Measurements from ENCODE around the gene RFTN1.

RFTN1 gene

DNA sequence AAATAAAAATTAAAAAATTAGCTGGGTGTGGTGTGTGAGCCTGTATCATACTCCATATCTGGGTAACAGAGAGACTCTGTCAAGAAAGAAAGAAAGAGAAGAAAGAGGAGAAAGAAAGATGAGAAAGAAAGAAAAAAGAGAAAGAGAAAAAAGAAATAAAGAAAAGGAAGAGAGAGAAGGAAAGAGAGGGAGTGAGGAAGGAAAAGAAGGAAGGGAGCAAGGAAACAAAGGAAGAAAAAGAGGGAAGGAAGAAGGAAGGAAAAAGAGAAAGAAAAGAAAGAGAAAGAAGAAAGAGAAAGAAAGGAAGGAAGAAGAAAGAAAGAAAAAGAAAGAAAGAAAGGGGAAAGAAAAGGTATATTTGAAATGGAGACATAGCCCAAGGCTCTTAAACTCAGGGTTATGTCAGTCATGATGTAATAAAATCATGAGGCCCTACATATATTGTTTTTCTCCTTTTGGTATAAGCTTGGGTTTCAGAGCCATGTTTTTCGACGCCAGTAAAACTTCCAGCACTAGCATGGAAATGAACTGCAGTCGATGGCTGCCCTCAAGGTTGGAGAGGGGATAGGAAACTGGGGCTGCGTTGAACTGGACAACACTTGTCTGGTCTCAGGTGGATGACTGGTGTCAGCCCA lies 38.0 kb upstream of the RFTN1 start:
- DNase-seq (ENCODE audit: low spot score) = no peak
- no peak overlapping the region for H2AK5ac ChIP-seq (ENCODE audit: low read depth, low read length)
- H3K4ac ChIP-seq (ENCODE audit: low read length) = no peak overlapping the region
- H2BK120ac ChIP-seq (ENCODE audit: low read depth, low read length) = no peak overlapping the region
- no peak overlapping the region for H4K8ac ChIP-seq (ENCODE audit: low read depth, low read length)
- H3K4me3 ChIP-seq (ENCODE audit: low read length in 2 of 2) = no peak overlapping the region
- H3K9ac ChIP-seq (ENCODE audit: low read depth, low read length, poor library complexity) = no peak overlapping the region
- no peak overlapping the region for H3K14ac ChIP-seq (ENCODE audit: low read length)
- H2BK15ac ChIP-seq (ENCODE audit: low read length) = no peak overlapping the region
- H3K79me1 ChIP-seq (ENCODE audit: low read depth, low read length) = no peaks in the 10 kb centered on the region
- peak overlapping the region; percentile 84 for H2AFZ ChIP-seq (ENCODE audit: low read length)
- H3K4me2 ChIP-seq (ENCODE audit: insufficient read depth, low read length, poor library complexity, severe bottlenecking) = no peak overlapping the region
- H4K91ac ChIP-seq (ENCODE audit: low read depth, low read length, poor library complexity) = no peak overlapping the region
- no peak overlapping the region for H2BK12ac ChIP-seq (ENCODE audit: low read length)
- H3K27ac ChIP-seq (replicated peaks; ENCODE audit: low read length) = no peak overlapping the region
- peaks cover 0 to 5% of the 10 kb centered on the region in 2 donors for H3K4me1 ChIP-seq (ENCODE audit: control insufficient read depth in 2 of 2, insufficient read depth in 1 of 2, low read depth in 1 of 2, low read length in 2 of 2)
- no peaks in the 10 kb centered on the region for H3K36me3 ChIP-seq (replicated peaks in 1 of 2; ENCODE audit: control insufficient read depth in 2 of 2, insufficient read depth in 2 of 2, low read length in 2 of 2)
- peaks cover 0 to 11% (median 0%) of the 10 kb centered on the region in 3 experiments for H3K27me3 ChIP-seq (ENCODE audit: control insufficient read depth in 3 of 3, insufficient read depth in 3 of 3, low read depth in 1 of 3, low read length in 3 of 3)
- peak overlapping the region; percentile 27 for H3K23ac ChIP-seq (ENCODE audit: low read depth, low read length, poor library complexity)
- H2BK5ac ChIP-seq (ENCODE audit: low read length) = no peak overlapping the region
- WGBS, 2 donors (ENCODE audit: extremely low coverage in 2 of 2, insufficient read length in 2 of 2, insufficient replicate concordance in 1 of 2) = no CpG with 5 or more reads among the region's 4 CpGs
- H3K9me3 ChIP-seq (replicated peaks in 1 of 2; ENCODE audit: control insufficient read depth in 2 of 2, insufficient read depth in 1 of 2, low read depth in 1 of 2, low read length in 2 of 2) = no peaks in the 10 kb centered on the region
- H3K18ac ChIP-seq (ENCODE audit: low read length) = no peak overlapping the region

DNA sequence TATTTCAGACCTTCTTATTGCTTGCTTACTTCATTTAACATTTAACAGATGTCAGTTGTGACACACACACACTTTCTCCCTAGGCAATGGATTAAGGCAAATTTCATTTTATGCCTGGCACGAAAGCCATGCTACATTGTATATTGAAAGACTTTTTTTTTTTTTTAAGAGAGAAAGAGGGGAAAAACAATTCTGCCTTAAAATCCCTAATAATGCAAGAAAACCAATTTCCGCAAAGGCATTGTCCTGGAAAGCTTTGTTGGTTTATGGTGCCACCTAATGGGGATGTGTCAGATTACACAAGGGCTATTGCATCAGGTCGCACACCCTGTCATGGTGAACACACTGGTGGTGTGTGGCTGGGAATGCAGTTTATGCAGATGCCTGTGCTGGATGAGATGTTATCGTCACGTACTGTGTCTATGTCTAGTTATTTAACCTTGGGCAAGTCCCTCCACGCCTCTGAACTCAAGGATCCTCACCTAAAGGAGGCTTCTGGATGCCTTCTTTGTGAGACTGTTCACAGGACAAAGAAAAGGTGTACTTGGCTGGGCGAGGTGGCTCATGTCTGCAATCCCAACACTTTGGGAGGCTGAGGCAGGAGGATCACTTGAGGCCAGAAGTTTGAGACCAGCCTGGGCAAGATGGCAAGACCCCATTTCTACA lies 37.3 kb upstream of the RFTN1 start:
- Histone ChIP-seq H3K36me3 (replicated peaks in 1 of 2; ENCODE audit: control insufficient read depth in 2 of 2, insufficient read depth in 2 of 2, low read length in 2 of 2) (no peaks in the 10 kb centered on the region), H2BK120ac (ENCODE audit: low read depth, low read length) (no peak overlapping the region)
- WGBS, 2 donors (ENCODE audit: extremely low coverage in 2 of 2, insufficient read length in 2 of 2, insufficient replicate concordance in 1 of 2) = no CpG with 5 or more reads among the region's 7 CpGs

DNA sequence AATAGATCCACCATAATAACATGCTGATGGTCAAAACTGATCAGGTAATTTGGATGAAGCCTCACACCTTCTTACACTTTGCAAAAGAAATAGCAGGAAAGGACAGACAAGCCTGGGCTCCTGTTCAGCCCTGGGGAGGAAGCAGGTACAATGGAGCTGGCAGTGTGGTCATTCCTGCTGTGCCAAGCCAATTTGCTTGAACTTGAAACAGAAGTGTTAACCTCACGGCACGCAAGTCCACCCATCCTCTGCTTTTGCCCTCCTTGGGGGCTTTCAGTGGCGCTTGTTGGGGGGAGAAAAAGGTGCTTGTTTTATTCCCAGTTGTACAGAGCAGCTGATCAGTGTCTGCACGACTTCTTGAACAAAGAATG lies 36.8 kb upstream of the RFTN1 start:
- H3K9ac ChIP-seq (ENCODE audit: low read depth, low read length, poor library complexity) = no peak overlapping the region
- peaks cover 0 to 11% (median 0%) of the 10 kb centered on the region in 3 experiments for H3K27me3 ChIP-seq (ENCODE audit: control insufficient read depth in 3 of 3, insufficient read depth in 3 of 3, low read depth in 1 of 3, low read length in 3 of 3)
- H3K4me2 ChIP-seq (ENCODE audit: insufficient read depth, low read length, poor library complexity, severe bottlenecking) = no peak overlapping the region
- H4K91ac ChIP-seq (ENCODE audit: low read depth, low read length, poor library complexity) = no peak overlapping the region
- H4K8ac ChIP-seq (ENCODE audit: low read depth, low read length) = no peak overlapping the region
- H3K36me3 ChIP-seq (replicated peaks in 1 of 2; ENCODE audit: control insufficient read depth in 2 of 2, insufficient read depth in 2 of 2, low read length in 2 of 2) = no peaks in the 10 kb centered on the region
- DNase-seq (ENCODE audit: low spot score) = no peak
- no peak overlapping the region for H3K14ac ChIP-seq (ENCODE audit: low read length)
- no peak overlapping the region for H3K4ac ChIP-seq (ENCODE audit: low read length)
- H3K23ac ChIP-seq (ENCODE audit: low read depth, low read length, poor library complexity) = no peak overlapping the region
- H2BK12ac ChIP-seq (ENCODE audit: low read length) = no peak overlapping the region
- no peak overlapping the region for H3K27ac ChIP-seq (replicated peaks; ENCODE audit: low read length)
- no peak overlapping the region for H2BK15ac ChIP-seq (ENCODE audit: low read length)
- no peak overlapping the region for H2AK5ac ChIP-seq (ENCODE audit: low read depth, low read length)
- peaks cover 3 to 5% of the 10 kb centered on the region in 2 donors for H3K4me1 ChIP-seq (ENCODE audit: control insufficient read depth in 2 of 2, insufficient read depth in 1 of 2, low read depth in 1 of 2, low read length in 2 of 2)
- no peak overlapping the region for H3K4me3 ChIP-seq (ENCODE audit: low read length in 2 of 2)
- H3K9me3 ChIP-seq (replicated peaks in 1 of 2; ENCODE audit: control insufficient read depth in 2 of 2, insufficient read depth in 1 of 2, low read depth in 1 of 2, low read length in 2 of 2) = no peaks in the 10 kb centered on the region
- H3K18ac ChIP-seq (ENCODE audit: low read length) = no peak overlapping the region
- no peak overlapping the region for H2BK120ac ChIP-seq (ENCODE audit: low read depth, low read length)
- peak overlapping the region; percentile 84 for H2AFZ ChIP-seq (ENCODE audit: low read length)
- no CpG with 5 or more reads among the region's 4 CpGs for WGBS, 2 donors (ENCODE audit: extremely low coverage in 2 of 2, insufficient read length in 2 of 2, insufficient replicate concordance in 1 of 2)
- H2BK5ac ChIP-seq (ENCODE audit: low read length) = no peak overlapping the region
- no peaks in the 10 kb centered on the region for H3K79me1 ChIP-seq (ENCODE audit: low read depth, low read length)

More for the DNA sequence above, 37.3 kb upstream of the RFTN1 start:
- Histone ChIP-seq H3K4me2 (ENCODE audit: insufficient read depth, low read length, poor library complexity, severe bottlenecking) (no peak overlapping the region), H3K14ac (ENCODE audit: low read length) (no peak overlapping the region), H2BK15ac (ENCODE audit: low read length) (no peak overlapping the region), H3K27me3 (ENCODE audit: control insufficient read depth in 3 of 3, insufficient read depth in 3 of 3, low read depth in 1 of 3, low read length in 3 of 3) (peaks cover 0 to 11% (median 0%) of the 10 kb centered on the region in 3 experiments), H3K9ac (ENCODE audit: low read depth, low read length, poor library complexity) (no peak overlapping the region), H2BK5ac (ENCODE audit: low read length) (no peak overlapping the region), H3K4me3 (ENCODE audit: low read length in 2 of 2) (no peak overlapping the region), H3K4me1 (ENCODE audit: control insufficient read depth in 2 of 2, insufficient read depth in 1 of 2, low read depth in 1 of 2, low read length in 2 of 2) (peaks cover 0 to 5% of the 10 kb centered on the region in 2 donors), H3K23ac (ENCODE audit: low read depth, low read length, poor library complexity) (no peak overlapping the region), H3K9me3 (replicated peaks in 1 of 2; ENCODE audit: control insufficient read depth in 2 of 2, insufficient read depth in 1 of 2, low read depth in 1 of 2, low read length in 2 of 2) (no peaks in the 10 kb centered on the region), H2AK5ac (ENCODE audit: low read depth, low read length) (no peak overlapping the region), H3K27ac (replicated peaks; ENCODE audit: low read length) (no peak overlapping the region), H2AFZ (ENCODE audit: low read length) (peak overlapping the region; percentile 84), H4K91ac (ENCODE audit: low read depth, low read length, poor library complexity) (no peak overlapping the region), H2BK12ac (ENCODE audit: low read length) (no peak overlapping the region), H3K4ac (ENCODE audit: low read length) (no peak overlapping the region), H4K8ac (ENCODE audit: low read depth, low read length) (no peak overlapping the region), H3K18ac (ENCODE audit: low read length) (no peak overlapping the region), H3K79me1 (ENCODE audit: low read depth, low read length) (no peaks in the 10 kb centered on the region)
- peak; percentile 76 for DNase-seq (ENCODE audit: low spot score)

DNA sequence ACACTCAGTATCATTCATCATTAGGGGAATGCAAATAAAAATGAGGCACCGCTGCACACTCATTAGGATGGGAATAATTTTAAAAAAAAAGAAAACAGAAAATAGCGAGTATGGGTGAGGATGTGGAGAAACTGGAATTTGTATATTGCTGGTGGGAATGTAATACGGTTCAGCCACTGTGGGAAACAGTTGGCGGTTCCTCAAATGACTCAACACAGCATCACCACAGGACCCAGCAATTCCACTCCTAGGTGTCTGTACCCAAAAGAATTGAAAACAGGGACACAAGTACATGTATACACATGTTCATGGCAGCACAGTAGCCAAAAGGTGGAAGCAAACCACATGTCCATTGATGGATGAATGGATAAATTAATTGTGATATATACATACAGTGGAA lies 35.2 kb upstream of the RFTN1 start:
- H3K9ac ChIP-seq (ENCODE audit: low read depth, low read length, poor library complexity) = no peak overlapping the region
- peaks cover 3 to 5% of the 10 kb centered on the region in 2 donors for H3K4me1 ChIP-seq (ENCODE audit: control insufficient read depth in 2 of 2, insufficient read depth in 1 of 2, low read depth in 1 of 2, low read length in 2 of 2)
- no CpG with 5 or more reads among the region's 4 CpGs for WGBS, 2 donors (ENCODE audit: extremely low coverage in 2 of 2, insufficient read length in 2 of 2, insufficient replicate concordance in 1 of 2)
- no peak overlapping the region for H2AFZ ChIP-seq (ENCODE audit: low read length)
- no peak overlapping the region for H2AK5ac ChIP-seq (ENCODE audit: low read depth, low read length)
- H3K4me2 ChIP-seq (ENCODE audit: insufficient read depth, low read length, poor library complexity, severe bottlenecking) = no peak overlapping the region
- no peak overlapping the region for H4K91ac ChIP-seq (ENCODE audit: low read depth, low read length, poor library complexity)
- H2BK12ac ChIP-seq (ENCODE audit: low read length) = no peak overlapping the region
- no peak overlapping the region for H3K4ac ChIP-seq (ENCODE audit: low read length)
- no peaks in the 10 kb centered on the region for H3K79me1 ChIP-seq (ENCODE audit: low read depth, low read length)
- H3K14ac ChIP-seq (ENCODE audit: low read length) = no peak overlapping the region
- H4K8ac ChIP-seq (ENCODE audit: low read depth, low read length) = no peak overlapping the region
- no peaks in the 10 kb centered on the region for H3K9me3 ChIP-seq (replicated peaks in 1 of 2; ENCODE audit: control insufficient read depth in 2 of 2, insufficient read depth in 1 of 2, low read depth in 1 of 2, low read length in 2 of 2)
- H3K27ac ChIP-seq (replicated peaks; ENCODE audit: low read length) = no peak overlapping the region
- DNase-seq (ENCODE audit: low spot score) = no peak
- no peak overlapping the region for H3K4me3 ChIP-seq (ENCODE audit: low read length in 2 of 2)
- H3K23ac ChIP-seq (ENCODE audit: low read depth, low read length, poor library complexity) = no peak overlapping the region
- no peak overlapping the region for H2BK5ac ChIP-seq (ENCODE audit: low read length)
- H2BK15ac ChIP-seq (ENCODE audit: low read length) = no peak overlapping the region
- no peaks in the 10 kb centered on the region for H3K36me3 ChIP-seq (replicated peaks in 1 of 2; ENCODE audit: control insufficient read depth in 2 of 2, insufficient read depth in 2 of 2, low read length in 2 of 2)
- no peak overlapping the region for H3K18ac ChIP-seq (ENCODE audit: low read length)
- peaks cover 0 to 10% (median 0%) of the 10 kb centered on the region in 3 experiments for H3K27me3 ChIP-seq (ENCODE audit: control insufficient read depth in 3 of 3, insufficient read depth in 3 of 3, low read depth in 1 of 3, low read length in 3 of 3)
- H2BK120ac ChIP-seq (ENCODE audit: low read depth, low read length) = no peak overlapping the region

All from neuronal stem cell (in vitro differentiated cells).